ENCODE data around the gene CABP2.

The CABP2 gene

GRCh38 chr11:67472882-67473281, 50.4 kb downstream of the CABP2 start:
- no peak for DNase-seq

GRCh38 chr11:67470337-67471002, 52.8 kb downstream of the CABP2 start:
- DNase-seq = no peak

- no peak for DNase-seq
Observed at GRCh38 chr11:67469508-67469811, 53.8 kb downstream of the CABP2 start.
